Measurements from ENCODE around the gene SLC10A7.

DNA sequence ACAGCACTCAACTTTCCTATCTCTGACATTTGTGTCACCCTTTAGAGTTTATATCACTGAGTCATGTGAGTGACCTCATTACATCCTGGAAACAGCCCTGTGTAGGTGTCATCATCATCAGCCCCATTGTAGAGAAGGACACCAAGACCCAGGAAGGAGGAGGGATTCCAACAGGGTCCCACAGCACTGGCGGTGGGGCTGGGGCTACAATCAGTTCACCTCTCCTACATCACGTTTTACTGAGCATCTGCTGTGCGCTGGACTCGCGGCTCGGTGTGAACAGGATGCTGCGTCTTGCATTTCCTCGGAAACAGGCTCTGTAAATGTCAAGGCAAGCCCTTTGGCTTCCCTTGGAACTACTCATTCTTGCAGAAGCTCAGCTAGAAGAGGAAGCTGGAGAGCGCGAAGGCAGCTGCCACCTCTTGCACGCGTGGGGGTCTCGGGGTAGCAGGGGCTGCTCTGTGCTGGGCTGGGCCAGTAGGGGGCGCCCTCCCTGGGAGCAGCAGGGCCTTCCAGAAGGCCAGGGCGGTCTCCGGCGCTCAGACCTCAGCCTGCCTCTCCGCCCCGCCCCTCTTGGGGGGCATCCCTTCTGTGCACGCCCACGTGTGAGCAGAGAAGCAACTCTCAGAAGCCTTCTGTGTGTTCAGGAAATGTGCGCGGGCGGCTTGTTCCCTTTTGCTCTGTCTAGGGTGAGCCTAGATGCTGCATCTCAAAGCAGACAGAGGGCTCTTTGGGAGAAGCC, 278.4 kb downstream of the SLC10A7 start:
- TF ChIP-seq, protein P1, sequence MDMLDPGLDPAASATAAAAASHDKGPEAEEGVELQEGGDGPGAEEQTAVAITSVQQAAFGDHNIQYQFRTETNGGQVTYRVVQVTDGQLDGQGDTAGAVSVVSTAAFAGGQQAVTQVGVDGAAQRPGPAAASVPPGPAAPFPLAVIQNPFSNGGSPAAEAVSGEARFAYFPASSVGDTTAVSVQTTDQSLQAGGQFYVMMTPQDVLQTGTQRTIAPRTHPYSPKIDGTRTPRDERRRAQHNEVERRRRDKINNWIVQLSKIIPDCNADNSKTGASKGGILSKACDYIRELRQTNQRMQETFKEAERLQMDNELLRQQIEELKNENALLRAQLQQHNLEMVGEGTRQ (IDR thresholded peaks at IDR 0.05; ENCODE audit: low read depth, low read length) = no peak
- TF ChIP-seq, protein P2, sequence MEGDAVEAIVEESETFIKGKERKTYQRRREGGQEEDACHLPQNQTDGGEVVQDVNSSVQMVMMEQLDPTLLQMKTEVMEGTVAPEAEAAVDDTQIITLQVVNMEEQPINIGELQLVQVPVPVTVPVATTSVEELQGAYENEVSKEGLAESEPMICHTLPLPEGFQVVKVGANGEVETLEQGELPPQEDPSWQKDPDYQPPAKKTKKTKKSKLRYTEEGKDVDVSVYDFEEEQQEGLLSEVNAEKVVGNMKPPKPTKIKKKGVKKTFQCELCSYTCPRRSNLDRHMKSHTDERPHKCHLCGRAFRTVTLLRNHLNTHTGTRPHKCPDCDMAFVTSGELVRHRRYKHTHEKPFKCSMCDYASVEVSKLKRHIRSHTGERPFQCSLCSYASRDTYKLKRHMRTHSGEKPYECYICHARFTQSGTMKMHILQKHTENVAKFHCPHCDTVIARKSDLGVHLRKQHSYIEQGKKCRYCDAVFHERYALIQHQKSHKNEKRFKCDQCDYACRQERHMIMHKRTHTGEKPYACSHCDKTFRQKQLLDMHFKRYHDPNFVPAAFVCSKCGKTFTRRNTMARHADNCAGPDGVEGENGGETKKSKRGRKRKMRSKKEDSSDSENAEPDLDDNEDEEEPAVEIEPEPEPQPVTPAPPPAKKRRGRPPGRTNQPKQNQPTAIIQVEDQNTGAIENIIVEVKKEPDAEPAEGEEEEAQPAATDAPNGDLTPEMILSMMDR (conservative IDR thresholded peaks at IDR 0.05; ENCODE audit: low read depth, low read length) = 0 out of 2 replicates have a peak, but pooled peaks have one; percentile 4
- TF ChIP-seq POLR2A (IDR thresholded peaks at IDR 0.05; ENCODE audit: low read depth, low read length) = no peak
